HEK293 (cell line): Measurements from ENCODE around the gene CNTNAP5.

Experiments
- CTCF ChIP-seq: fragments of 450-650 bp; formaldehyde crosslinking; IDR thresholded peaks from 2 replicates; pipeline ENCODE4 v1.5.1; 2016; ENCODE audit warnings: missing biosample characterization, missing genetic modification characterization
- GLI4 ChIP-seq: fragments of 450-650 bp; formaldehyde crosslinking; IDR thresholded peaks from 2 replicates; pipeline ENCODE4 v1.5.1; 2016; ENCODE audit warnings: missing biosample characterization, missing genetic modification characterization
- PRDM1 ChIP-seq: fragments of 450-650 bp; formaldehyde crosslinking; IDR thresholded peaks from 2 replicates; pipeline ENCODE4; 2016; ENCODE audit warnings: missing biosample characterization, missing genetic modification characterization
- SP2 ChIP-seq: fragments of 450-650 bp; formaldehyde crosslinking; IDR thresholded peaks from 2 replicates; pipeline ENCODE4 v1.5.1; 2016; ENCODE audit warnings: missing biosample characterization, missing genetic modification characterization
- TCF7L2 ChIP-seq: IDR thresholded peaks from 2 replicates; pipeline ENCODE4 v1.6.1; 2011; ENCODE audit warnings: low read depth, mild to moderate bottlenecking, inconsistent platforms, low read length, moderate library complexity, borderline replicate concordance
- ZBTB1 ChIP-seq: fragments of 450-650 bp; formaldehyde crosslinking; IDR thresholded peaks from 2 replicates; pipeline ENCODE4 v1.5.1; 2016; ENCODE audit warnings: missing biosample characterization, missing genetic modification characterization
- ZNF513 ChIP-seq: fragments of 450-650 bp; IDR thresholded peaks from 2 replicates; pipeline ENCODE4 v1.5.1; 2018; ENCODE audit warnings: missing biosample characterization, missing genetic modification characterization
- ZNF629 ChIP-seq: fragments of 450-650 bp; formaldehyde crosslinking; IDR thresholded peaks from 2 replicates; pipeline ENCODE4 v1.5.1; 2017; ENCODE audit warnings: missing biosample characterization, missing genetic modification characterization
- ZNF654 ChIP-seq: fragments of 450-650 bp; formaldehyde crosslinking; IDR thresholded peaks from 2 replicates; pipeline ENCODE4 v1.5.1; 2016; ENCODE audit warnings: low read depth, missing biosample characterization, missing genetic modification characterization
- ZNF701 ChIP-seq: fragments of 450-650 bp; formaldehyde crosslinking; IDR thresholded peaks from 2 replicates; pipeline ENCODE4 v1.5.1; 2016; ENCODE audit warnings: missing biosample characterization, missing genetic modification characterization

- no peak for TF ChIP-seq GLI4 (tag by site-specific recombination)
- TF ChIP-seq ZNF629 (tag by site-specific recombination), result no peak
- no peak for TF ChIP-seq SP2 (tag by site-specific recombination)
- no peak for TF ChIP-seq PRDM1 (tag by site-specific recombination)
- TF ChIP-seq CTCF, result no peak
- TF ChIP-seq ZNF654 (tag by site-specific recombination), result no peak
- TF ChIP-seq ZBTB1, result no peak
- TF ChIP-seq TCF7L2, result no peak
- no peak for TF ChIP-seq ZNF701
- TF ChIP-seq ZNF513 (tag by site-specific recombination), result no peak
These were observed 577.7 kb downstream of the CNTNAP5 start for GRCh38 chr2:124602759-124603158.
